ENCODE results near the gene MARS1. TPM values are rescaled to one million over a fixed set of nuclear protein-coding genes. Genes with fewer than 3 reads are reported as not detected.

The MARS1 gene
- total RNA-seq, 2 experiments from 2014 or later = 275 to 291 TPM

DNA sequence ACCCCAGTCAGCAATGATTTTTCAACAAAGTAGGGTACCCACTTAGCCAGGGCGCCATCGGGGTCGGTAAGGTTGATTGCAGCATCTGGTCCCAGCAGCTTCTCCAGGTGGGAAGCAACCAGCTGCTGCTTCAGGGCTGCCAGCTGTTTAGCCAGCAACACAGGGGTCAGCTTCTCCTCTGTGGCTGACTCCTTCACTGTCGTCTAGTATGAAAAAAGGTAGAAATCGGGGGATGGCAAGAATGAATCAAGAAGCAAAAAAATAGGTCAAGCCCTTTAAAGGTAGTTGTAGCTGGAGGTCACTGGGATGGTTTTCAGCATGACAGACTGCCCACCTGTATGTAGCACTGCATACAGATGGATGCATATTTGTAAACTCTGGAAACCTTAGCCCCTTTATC is 46.4 kb downstream of the MARS1 start:
- H3K36me3 Mint-ChIP-seq (ENCODE audit: low read depth) = peaks cover 60% of the 10 kb centered on the region
- no peak for ATAC-seq
- DNase-seq = no peak
- H3K27me3 Mint-ChIP-seq (ENCODE audit: low read depth) = no peaks in the 10 kb centered on the region
- ChIA-PET CTCF (interaction anchor here (1.3 to 1.6 kb wide), 2 partner anchors 10 to 72 kb away, joined by 3 to 6 read pairs; no protein-coding TSS in a partner anchor), POLR2A (interaction anchor here (1.9 to 6.6 kb wide), 2 partner anchors 10 kb away, joined by 5 to 29 read pairs; no protein-coding TSS in a partner anchor)
- H3K4me3 Mint-ChIP-seq = no peak overlapping the region
- peaks cover 2% of the 10 kb centered on the region for H3K4me1 Mint-ChIP-seq (ENCODE audit: low read depth)
- H3K27ac Mint-ChIP-seq = no peak overlapping the region
- no peaks in the 10 kb centered on the region for H3K9me3 Mint-ChIP-seq (ENCODE audit: insufficient read depth)

DNA sequence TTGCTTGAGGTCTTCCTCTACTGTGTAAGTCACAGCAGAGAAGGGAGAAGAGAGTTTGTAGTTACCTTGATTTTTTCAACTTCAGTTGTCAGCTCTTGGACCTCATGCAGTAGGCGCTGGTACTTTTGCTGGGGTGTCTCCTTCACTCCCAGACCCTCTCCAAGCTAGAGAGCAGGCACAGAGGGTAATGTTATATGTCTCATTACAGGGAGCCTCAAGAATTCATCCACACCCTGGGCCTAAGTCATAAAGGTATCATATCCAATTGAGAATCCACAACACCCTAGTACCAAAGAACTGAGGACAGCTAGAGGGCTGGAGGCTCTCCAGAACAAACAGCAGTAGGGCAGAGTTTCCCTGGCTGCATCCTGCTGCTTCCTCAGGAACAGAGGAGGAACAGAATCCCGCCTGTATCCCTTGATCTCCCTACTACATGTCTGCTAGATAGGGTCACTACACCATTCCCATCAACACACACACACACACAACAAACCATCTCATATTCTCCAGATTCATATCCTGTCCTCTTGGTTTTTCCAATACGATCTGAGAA is 47.2 kb downstream of the MARS1 start:
- Mint-ChIP-seq H3K27me3 (ENCODE audit: low read depth) (no peaks in the 10 kb centered on the region), H3K9me3 (ENCODE audit: insufficient read depth) (no peaks in the 10 kb centered on the region), H3K4me3 (no peak overlapping the region), H3K36me3 (ENCODE audit: low read depth) (peaks cover 55% of the 10 kb centered on the region), H3K4me1 (ENCODE audit: low read depth) (peaks cover 2% of the 10 kb centered on the region), H3K27ac (no peak overlapping the region)
- ATAC-seq (no peak), DNase-seq (no peak)
- CTCF ChIA-PET = interaction anchor here (1.3 kb wide), 1 partner anchor 11 kb away, joined by 6 read pairs; no protein-coding TSS in a partner anchor
- POLR2A ChIA-PET = interaction anchor here (1.9 to 6.6 kb wide), 2 partner anchors 9 to 11 kb away, joined by 5 to 29 read pairs; no protein-coding TSS in a partner anchor

DNA sequence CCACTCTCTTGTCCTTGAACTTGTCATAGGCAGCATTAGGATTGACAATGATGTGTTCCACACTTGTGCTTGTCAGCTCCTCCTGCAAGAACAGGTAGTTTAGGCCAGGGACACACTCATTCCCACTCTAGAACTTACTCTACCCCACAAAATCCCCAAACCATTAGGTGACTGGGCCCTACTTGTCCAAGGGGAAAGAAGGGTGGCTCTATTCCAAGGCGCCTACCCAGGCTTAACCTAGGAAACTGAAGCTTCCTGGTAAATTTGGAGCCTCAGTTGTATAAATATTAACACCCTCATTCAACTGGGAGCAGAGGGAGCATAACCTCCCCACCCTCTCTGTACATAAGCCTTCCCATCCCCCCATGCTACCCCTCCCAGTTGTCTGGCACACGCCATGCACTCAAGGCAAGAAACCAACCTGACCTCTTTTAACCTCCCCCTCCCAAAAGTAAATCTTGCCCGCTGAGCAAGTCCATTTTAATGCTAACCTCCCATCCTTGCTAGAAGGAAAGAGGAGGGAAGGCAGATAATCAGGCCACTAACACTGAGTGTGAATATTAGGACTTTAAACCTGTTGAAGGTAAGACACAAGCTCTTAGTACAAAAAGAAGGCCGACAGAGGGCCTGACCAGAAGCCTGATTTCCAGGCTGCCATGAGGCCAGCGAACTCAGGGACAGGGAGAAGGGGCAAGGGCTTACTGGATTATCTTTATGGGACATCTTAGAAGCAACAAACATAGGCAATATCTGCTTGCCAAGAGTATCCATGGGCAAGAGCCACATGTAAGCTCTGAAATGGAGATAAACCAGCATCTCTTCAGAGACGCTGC is 48.1 kb downstream of the MARS1 start:
- no peaks in the 10 kb centered on the region for H3K9me3 Mint-ChIP-seq (ENCODE audit: insufficient read depth)
- no peaks in the 10 kb centered on the region for H3K27me3 Mint-ChIP-seq (ENCODE audit: low read depth)
- ChIA-PET CTCF (interaction anchor here (3.8 kb wide), 2 partner anchors 10 to 76 kb away, joined by 12 to 16 read pairs; partner anchors contain the start of genes DCTN2 and GLI1), POLR2A (interaction anchor here (6.6 kb wide), 1 partner anchor 12 kb away, joined by 29 read pairs; no protein-coding TSS in a partner anchor)
- no peak for DNase-seq
- H3K4me1 Mint-ChIP-seq (ENCODE audit: low read depth) = peaks cover 2% of the 10 kb centered on the region
- H3K36me3 Mint-ChIP-seq (ENCODE audit: low read depth) = peaks cover 61% of the 10 kb centered on the region
- no peak for ATAC-seq
- peak overlapping the region; percentile 4 for H3K27ac Mint-ChIP-seq
- no peak overlapping the region for H3K4me3 Mint-ChIP-seq

DNA sequence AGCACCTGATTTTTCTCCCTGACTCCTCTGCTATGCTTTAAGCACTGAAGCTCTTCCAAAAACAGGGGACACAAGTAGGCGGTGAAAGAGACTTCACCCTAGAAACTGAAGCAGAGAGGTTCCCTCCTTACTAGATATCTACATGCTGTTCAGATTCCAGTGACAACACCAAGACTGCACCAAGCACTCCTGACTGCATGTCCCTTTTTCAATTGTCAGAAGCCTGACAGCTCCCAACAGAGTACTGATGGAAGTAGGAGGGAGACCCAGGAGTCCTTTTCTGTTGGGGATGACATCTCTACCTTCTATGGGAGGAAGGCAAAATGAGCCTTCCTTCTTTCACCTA is 48.7 kb downstream of the MARS1 start:
- Mint-ChIP-seq H3K27me3 (ENCODE audit: low read depth) (no peaks in the 10 kb centered on the region), H3K27ac (no peak overlapping the region), H3K9me3 (ENCODE audit: insufficient read depth) (no peaks in the 10 kb centered on the region), H3K4me1 (ENCODE audit: low read depth) (peaks cover 2% of the 10 kb centered on the region), H3K36me3 (ENCODE audit: low read depth) (peaks cover 58% of the 10 kb centered on the region), H3K4me3 (no peak overlapping the region)
- CTCF ChIA-PET = interaction anchor here (3.8 kb wide), 2 partner anchors 10 to 77 kb away, joined by 12 to 16 read pairs; partner anchors contain the start of genes DCTN2 and GLI1
- no peak for DNase-seq
- POLR2A ChIA-PET = interaction anchor here (6.6 kb wide), 1 partner anchor 12 kb away, joined by 29 read pairs; no protein-coding TSS in a partner anchor
- ATAC-seq = no peak

DNA sequence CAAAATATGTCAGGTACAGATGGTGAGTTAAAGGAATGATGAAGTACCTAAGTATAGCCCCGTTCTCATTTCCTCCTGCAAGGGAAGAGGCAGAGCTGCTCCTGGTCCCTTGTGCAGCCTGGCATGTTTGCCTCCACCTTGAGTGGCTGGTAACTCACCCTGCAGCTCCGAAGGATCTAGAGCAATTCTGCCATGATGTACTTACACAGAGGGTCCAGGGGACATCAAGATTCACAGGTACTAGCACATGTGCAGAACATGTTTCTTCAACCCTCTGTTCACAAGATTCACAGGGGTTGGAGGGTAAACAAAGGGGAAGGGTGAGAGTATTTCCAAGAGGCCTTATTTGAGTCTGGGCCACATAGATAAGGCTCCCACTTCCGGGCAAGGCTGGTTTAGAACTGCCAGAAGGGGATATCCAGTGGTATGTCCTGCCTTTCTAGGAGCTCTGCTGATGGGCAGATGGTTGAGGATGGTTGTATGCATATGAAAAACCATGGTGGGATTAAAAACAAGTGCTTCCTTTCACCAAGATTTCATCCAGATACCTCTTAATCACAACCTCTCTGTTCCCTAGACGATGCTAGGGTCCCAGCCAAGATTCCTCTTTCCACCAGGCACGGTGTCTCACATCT is 51.4 kb downstream of the MARS1 start:
- no peak for DNase-seq
- peaks cover 13% of the 10 kb centered on the region for H3K4me1 Mint-ChIP-seq (ENCODE audit: low read depth)
- ChIA-PET POLR2A (interaction anchor here (1.2 kb wide), 1 partner anchor 14 kb away, joined by 4 read pairs; no protein-coding TSS in a partner anchor), CTCF (interaction anchor here (0.8 to 3.8 kb wide), 6 partner anchors 7 to 87 kb away, joined by 3 to 16 read pairs (median 4); partner anchors contain the start of genes DCTN2 and GLI1)
- H3K36me3 Mint-ChIP-seq (ENCODE audit: low read depth) = peaks cover 39% of the 10 kb centered on the region
- ATAC-seq = no peak
- peak overlapping the region; percentile 22 for H3K27ac Mint-ChIP-seq
- no peak overlapping the region for H3K4me3 Mint-ChIP-seq
- H3K27me3 Mint-ChIP-seq (ENCODE audit: low read depth) = no peaks in the 10 kb centered on the region
- no peaks in the 10 kb centered on the region for H3K9me3 Mint-ChIP-seq (ENCODE audit: insufficient read depth)

DNA sequence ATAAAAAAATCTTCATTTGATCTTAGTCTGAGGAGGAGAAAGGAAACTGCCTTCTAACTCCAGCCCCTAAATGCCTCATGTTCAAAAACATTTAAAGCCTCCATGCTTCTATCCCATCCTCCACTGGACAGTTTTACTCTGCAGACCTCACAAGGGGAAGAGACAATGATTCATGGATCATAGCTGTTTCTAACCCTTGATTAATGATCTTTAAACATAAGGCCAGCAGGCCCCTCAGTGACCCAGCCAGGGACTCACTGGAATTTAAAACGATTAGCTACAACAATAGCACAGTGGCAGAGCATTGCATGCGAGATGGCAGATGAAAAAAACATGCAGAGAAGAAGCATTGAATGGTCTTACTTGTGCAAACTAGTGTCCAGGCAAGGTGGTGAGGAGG is 53.1 kb downstream of the MARS1 start:
- Mint-ChIP-seq H3K4me3 (no peak overlapping the region), H3K27ac (no peak overlapping the region), H3K4me1 (ENCODE audit: low read depth) (peaks cover 28% of the 10 kb centered on the region), H3K27me3 (ENCODE audit: low read depth) (no peaks in the 10 kb centered on the region), H3K36me3 (ENCODE audit: low read depth) (peaks cover 41% of the 10 kb centered on the region), H3K9me3 (ENCODE audit: insufficient read depth) (no peaks in the 10 kb centered on the region)
- DNase-seq = no peak
- ChIA-PET POLR2A (interaction anchor here (1.2 kb wide), 1 partner anchor 16 kb away, joined by 4 read pairs; no protein-coding TSS in a partner anchor), CTCF (interaction anchor here (1.2 kb wide), 1 partner anchor 83 kb away, joined by 5 read pairs; no protein-coding TSS in a partner anchor)
- no peak for ATAC-seq

DNA sequence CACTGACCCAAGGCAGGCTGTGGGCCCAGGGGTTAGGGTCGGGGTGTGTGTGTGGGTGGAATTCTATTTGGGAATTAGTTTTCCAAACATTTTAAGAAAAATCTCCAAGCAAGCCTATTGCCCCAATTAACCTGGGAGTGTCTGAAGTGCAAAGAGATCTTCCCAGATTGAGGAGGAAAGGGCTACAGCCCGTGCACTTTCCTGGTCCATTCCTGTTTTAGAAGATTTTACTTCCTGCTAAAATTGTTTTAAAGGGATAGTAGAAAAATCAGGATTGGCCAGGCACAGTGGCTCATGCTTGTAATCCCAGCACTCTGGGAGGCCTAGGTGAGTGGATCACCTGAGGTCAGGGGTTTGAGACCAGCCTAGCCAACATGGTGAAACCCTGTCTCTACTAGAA is 53.8 kb downstream of the MARS1 start:
- Mint-ChIP-seq H3K9me3 (ENCODE audit: insufficient read depth) (no peaks in the 10 kb centered on the region), H3K27me3 (ENCODE audit: low read depth) (no peaks in the 10 kb centered on the region), H3K4me3 (no peak overlapping the region), H3K36me3 (ENCODE audit: low read depth) (peaks cover 42% of the 10 kb centered on the region), H3K4me1 (ENCODE audit: low read depth) (peaks cover 31% of the 10 kb centered on the region), H3K27ac (no peak overlapping the region)
- DNase-seq (no peak), ATAC-seq (no peak)
- ChIA-PET CTCF (no interaction called here), POLR2A (interaction anchor here (1.2 kb wide), 1 partner anchor 17 kb away, joined by 4 read pairs; no protein-coding TSS in a partner anchor)

DNA sequence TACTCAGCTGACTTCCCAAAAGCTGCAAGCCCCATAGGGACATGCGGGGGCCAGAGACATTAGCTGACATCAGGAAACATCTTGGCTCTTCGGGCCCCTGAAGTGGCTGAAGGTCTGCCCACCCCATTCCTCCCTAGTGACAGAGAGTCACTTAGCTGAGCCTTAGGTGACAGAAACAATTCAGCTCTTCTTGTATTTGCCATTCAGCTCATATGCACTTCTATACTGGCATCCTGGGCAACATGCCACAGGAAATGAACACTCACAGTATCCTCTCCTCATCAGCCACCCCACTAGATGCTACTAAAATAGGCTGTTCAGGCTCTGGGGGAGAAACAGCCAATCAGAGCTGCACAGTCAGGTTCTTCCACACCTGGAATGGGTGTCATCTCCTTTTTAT is 55.7 kb downstream of the MARS1 start:
- DNase-seq = no peak
- ATAC-seq = no peak
- POLR2A ChIA-PET = interaction anchor here (1.0 to 1.8 kb wide), 2 partner anchors 9 to 20 kb away, joined by 3 to 5 read pairs; no protein-coding TSS in a partner anchor
- Mint-ChIP-seq H3K36me3 (ENCODE audit: low read depth) (peaks cover 32% of the 10 kb centered on the region), H3K27ac (peak overlapping the region; percentile 18), H3K9me3 (ENCODE audit: insufficient read depth) (no peaks in the 10 kb centered on the region), H3K27me3 (ENCODE audit: low read depth) (peaks cover 2% of the 10 kb centered on the region), H3K4me3 (no peak overlapping the region), H3K4me1 (ENCODE audit: low read depth) (peaks cover 36% of the 10 kb centered on the region)
- CTCF ChIA-PET = interaction anchor here (1.1 to 1.2 kb wide), 2 partner anchors 19 to 40 kb away, joined by 4 read pairs; no protein-coding TSS in a partner anchor

DNA sequence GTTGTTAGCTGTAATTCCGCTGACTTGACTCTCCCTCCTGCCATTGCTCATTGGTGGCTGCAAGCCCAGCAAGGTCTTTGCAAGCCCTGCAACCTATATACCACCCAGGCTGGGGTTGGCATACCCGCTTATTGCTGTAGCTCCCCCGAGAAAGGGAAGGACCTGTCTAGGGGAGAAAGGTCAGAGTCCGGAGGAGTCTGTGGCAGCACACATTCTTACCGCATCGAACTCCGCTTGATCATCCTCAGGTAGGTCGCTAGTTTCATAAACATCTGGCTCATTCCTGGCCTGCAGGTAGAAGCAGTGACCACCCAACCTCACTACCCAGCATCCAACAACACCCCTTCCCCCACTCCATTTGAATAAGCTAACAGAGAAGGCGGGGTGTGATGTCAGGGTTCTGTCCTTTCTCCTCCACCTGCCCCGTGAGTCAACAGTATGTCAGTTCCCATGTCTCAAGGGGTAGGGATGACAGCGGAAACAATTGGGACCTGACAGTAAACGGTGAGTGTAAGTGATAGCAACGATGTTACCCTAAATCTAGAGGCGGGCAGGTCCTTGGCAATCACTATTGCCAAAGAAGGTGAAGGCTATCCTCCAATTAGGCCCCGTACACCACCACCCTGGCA is 58.1 kb downstream of the MARS1 start:
- no peak for DNase-seq

DNA sequence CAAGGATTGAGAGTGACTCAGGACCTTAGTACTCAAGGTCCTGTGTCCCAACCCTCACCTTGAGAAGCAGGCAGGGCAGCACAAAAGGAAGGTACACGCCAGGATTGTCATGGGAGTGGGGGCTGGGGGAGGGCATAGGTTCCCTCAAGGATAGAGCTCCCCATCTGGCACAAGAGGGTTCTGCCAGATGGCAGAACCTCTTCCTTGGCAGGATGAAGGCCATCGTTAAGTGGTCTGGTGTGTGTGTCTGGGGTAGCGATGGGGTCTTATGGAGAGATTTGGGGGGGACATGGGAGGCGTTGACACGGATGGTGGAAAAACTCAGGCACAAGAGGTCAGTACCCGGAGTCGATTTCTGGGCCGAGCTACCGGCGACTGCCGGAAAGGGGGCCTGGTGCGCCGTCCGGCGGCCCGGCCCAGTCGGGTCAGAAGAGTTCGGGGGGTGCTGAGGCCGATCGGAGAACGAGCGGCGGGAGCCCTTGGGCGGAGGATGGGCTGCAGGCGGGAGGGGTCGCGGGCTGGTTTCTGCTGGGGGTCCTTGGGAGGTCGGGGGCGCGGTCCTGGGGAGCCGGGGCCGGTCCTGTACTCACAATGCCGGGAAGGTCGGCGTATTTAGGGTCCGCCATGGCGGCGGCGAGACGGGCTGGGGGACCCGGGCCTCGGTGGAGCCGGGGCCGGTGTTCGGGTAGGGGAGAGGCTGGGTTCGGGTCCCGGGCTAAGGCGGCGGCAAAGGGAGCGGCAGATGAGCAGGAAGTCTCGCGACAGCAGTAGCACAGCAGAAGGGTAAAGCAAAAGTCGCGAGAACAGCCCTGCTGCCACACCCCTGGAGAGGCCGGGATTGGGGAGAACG is 58.8 kb downstream of the MARS1 start, which contains the start of gene DCTN2:
Gene DCTN2, minus strand, starts transcription at position 755 of the 850 bp plus-strand sequence. Its CDS starts 129 bp downstream, at position 626.
- POLR2A ChIA-PET = interaction anchor here (0.6 to 1.8 kb wide), 6 partner anchors 9 to 29 kb away, joined by 3 to 11 read pairs (median 3); partner anchors contain the start of gene DDIT3
- CTCF ChIA-PET = interaction anchor here (0.7 to 2.5 kb wide), 8 partner anchors 9 to 333 kb away, joined by 3 to 16 read pairs (median 5); no protein-coding TSS in a partner anchor
- H3K27ac Mint-ChIP-seq = peak within 1 kb of the TSS; percentile 97
- peaks cover 9% of the 10 kb centered on the region for H3K27me3 Mint-ChIP-seq (ENCODE audit: low read depth)
- ATAC-seq (peak; percentile 98), DNase-seq (peak; percentile 98)
- peak within 1 kb of the TSS; percentile 100 for H3K4me3 Mint-ChIP-seq
- H3K36me3 Mint-ChIP-seq (ENCODE audit: low read depth) = peaks cover 13% of the 10 kb centered on the region
- H3K9me3 Mint-ChIP-seq (ENCODE audit: insufficient read depth) = no peaks in the 10 kb centered on the region
- peaks cover 53% of the 10 kb centered on the region for H3K4me1 Mint-ChIP-seq (ENCODE audit: low read depth)

More for the DNA sequence above, 58.1 kb downstream of the MARS1 start:
- H3K36me3 Mint-ChIP-seq (ENCODE audit: low read depth) = peaks cover 16% of the 10 kb centered on the region
- peak overlapping the region; percentile 97 for H3K27ac Mint-ChIP-seq
- H3K27me3 Mint-ChIP-seq (ENCODE audit: low read depth) = peaks cover 9% of the 10 kb centered on the region
- no peak for ATAC-seq
- ChIA-PET CTCF (interaction anchor here (1.4 to 2.5 kb wide), 5 partner anchors 9 to 87 kb away, joined by 4 to 16 read pairs (median 7); no protein-coding TSS in a partner anchor), POLR2A (interaction anchor here (1.2 to 1.8 kb wide), 2 partner anchors 8 to 26 kb away, joined by 3 to 11 read pairs; partner anchors contain the start of gene DDIT3)
- peak overlapping the region; percentile 100 for H3K4me3 Mint-ChIP-seq
- peaks cover 52% of the 10 kb centered on the region for H3K4me1 Mint-ChIP-seq (ENCODE audit: low read depth)
- H3K9me3 Mint-ChIP-seq (ENCODE audit: insufficient read depth) = no peaks in the 10 kb centered on the region

Data from activated CD8-positive, alpha-beta T cell treated with anti-CD3 and anti-CD28 coated beads, Interleukin-2, amount 10 ng/mL, durations not matched to agents 7 days and 5 days (primary cell).